SJSA1 (cell line): ENCODE measurements around the gene PITPNB. TPM values are rescaled to one million over a fixed set of nuclear protein-coding genes. Genes with fewer than 3 reads are reported as not detected.
A peak's percentile ranks its signal among the peaks of the same experiment; 100 is the strongest.

Source experiments
- DNase-seq, 2 experiments: peaks; one replicate each; pipeline ENCODE4 v3.0.0-alpha.2; 2015 to 2020; ENCODE audit warnings: low spot score in 2 of 2, low read depth in 1 of 2
- H3K27ac ChIP-seq: fragments of 250-450 bp; sonication (Bioruptor Pico); 2 replicates; pipeline ENCODE4 v1.5.1; 2020; ENCODE audit warnings: mild to moderate bottlenecking, moderate library complexity
- H3K27me3 ChIP-seq: fragments of 250-450 bp; sonication (Bioruptor Pico); replicated peaks from 2 replicates; pipeline ENCODE4 v1.5.1; 2020; ENCODE audit warnings: mild to moderate bottlenecking, moderate library complexity
- H3K36me3 ChIP-seq: fragments of 250-450 bp; sonication (Bioruptor Pico); 2 replicates; pipeline ENCODE4 v1.5.1; 2020; ENCODE audit warnings: mild to moderate bottlenecking
- H3K4me1 ChIP-seq: fragments of 250-450 bp; sonication (Bioruptor Pico); replicated peaks from 2 replicates; pipeline ENCODE4 v1.6.1; 2021; ENCODE audit warnings: mild to moderate bottlenecking
- H3K4me3 ChIP-seq: fragments of 250-450 bp; sonication (Bioruptor Pico); 2 replicates; pipeline ENCODE4 v1.5.1; 2020; ENCODE audit warnings: mild to moderate bottlenecking
- H3K9me3 ChIP-seq: fragments of 250-450 bp; sonication (Bioruptor Pico); replicated peaks from 2 replicates; pipeline ENCODE4 v1.5.1; 2020; ENCODE audit warnings: mild to moderate bottlenecking
- total RNA-seq: library from RNA; depleted of rRNA; stranded (reverse); fragments of >200 nt; shearing (Covaris generic); gene quantifications from 2 replicates; pipeline ENCODE4 v1.2.3, GENCODE V29; 2014

PITPNB gene
- total RNA-seq, 1 experiment from 2014 or later: 28.3 TPM

- Histone ChIP-seq H3K27ac (peak overlapping the region; percentile 92; the same call in 1 of the 2 replicates), H3K4me3 (no peak overlapping the region), H3K9me3 (no peaks in the 10 kb centered on the region)
These were observed 50.2 kb downstream of the PITPNB start for GRCh38 chr22:27868732-27869282.

GRCh38 chr22:27867953-27868731 lies 50.9 kb downstream of the PITPNB start:
- DNase-seq: peak in 1 of 2 experiments; percentile 35
- Histone ChIP-seq H3K4me1 (peaks cover 54% of the 10 kb centered on the region), H3K27me3 (no peaks in the 10 kb centered on the region), H3K27ac (peak overlapping the region; percentile 92), H3K36me3 (peaks cover 56% of the 10 kb centered on the region), H3K9me3 (no peaks in the 10 kb centered on the region), H3K4me3 (no peak overlapping the region)

More at GRCh38 chr22:27868732-27869282, 50.2 kb downstream of the PITPNB start:
- no peak for DNase-seq
- Histone ChIP-seq H3K4me1 (peaks cover 48% of the 10 kb centered on the region), H3K27me3 (no peaks in the 10 kb centered on the region), H3K36me3 (peaks cover 63% of the 10 kb centered on the region)

GRCh38 chr22:27867085-27867952 lies 51.7 kb downstream of the PITPNB start:
- peaks cover 58% of the 10 kb centered on the region for H3K4me1 ChIP-seq
- H3K4me3 ChIP-seq: no peak overlapping the region
- DNase-seq: peak in 1 of 2 experiments; percentile 44
- H3K27me3 ChIP-seq: no peaks in the 10 kb centered on the region
- no peaks in the 10 kb centered on the region for H3K9me3 ChIP-seq
- peak overlapping the region; percentile 92 for H3K27ac ChIP-seq
- peaks cover 51% of the 10 kb centered on the region for H3K36me3 ChIP-seq

GRCh38 chr22:27866135-27867084 lies 52.6 kb downstream of the PITPNB start:
- Histone ChIP-seq H3K36me3 (peaks cover 45% of the 10 kb centered on the region), H3K27ac (peak overlapping the region; percentile 92), H3K27me3 (no peaks in the 10 kb centered on the region), H3K4me1 (peaks cover 58% of the 10 kb centered on the region), H3K4me3 (no peak overlapping the region), H3K9me3 (no peaks in the 10 kb centered on the region)
- DNase-seq: peak in 1 of 2 experiments; percentile 93

GRCh38 chr22:27865496-27865895 lies 53.6 kb downstream of the PITPNB start:
- Histone ChIP-seq H3K4me3 (no peak overlapping the region), H3K27me3 (no peaks in the 10 kb centered on the region), H3K27ac (peak overlapping the region; percentile 92), H3K9me3 (no peaks in the 10 kb centered on the region), H3K36me3 (peaks cover 40% of the 10 kb centered on the region), H3K4me1 (peaks cover 59% of the 10 kb centered on the region)
- no peak for DNase-seq

GRCh38 chr22:27863556-27863955 lies 55.5 kb downstream of the PITPNB start:
- no peak overlapping the region for H3K4me3 ChIP-seq
- H3K4me1 ChIP-seq: peaks cover 65% of the 10 kb centered on the region
- DNase-seq: no peak
- no peaks in the 10 kb centered on the region for H3K27me3 ChIP-seq
- peak overlapping the region; percentile 3; the same call in 1 of the 2 replicates for H3K27ac ChIP-seq
- peaks cover 43% of the 10 kb centered on the region for H3K36me3 ChIP-seq
- no peaks in the 10 kb centered on the region for H3K9me3 ChIP-seq

- DNase-seq: no peak
- Histone ChIP-seq H3K27ac (0 out of 2 replicates have a peak overlapping the region, but pooled peaks have one; percentile 0), H3K36me3 (peaks cover 43% of the 10 kb centered on the region), H3K27me3 (no peaks in the 10 kb centered on the region), H3K4me3 (no peak overlapping the region), H3K9me3 (no peaks in the 10 kb centered on the region), H3K4me1 (peaks cover 60% of the 10 kb centered on the region)
These were observed 56.1 kb downstream of the PITPNB start for GRCh38 chr22:27863001-27863400.

GRCh38 chr22:27859336-27859735 lies 59.7 kb downstream of the PITPNB start:
- peak in 1 of 2 experiments; percentile 54 for DNase-seq
- H3K36me3 ChIP-seq: peaks cover 69% of the 10 kb centered on the region
- H3K4me1 ChIP-seq: peaks cover 32% of the 10 kb centered on the region
- H3K4me3 ChIP-seq: no peak overlapping the region
- no peaks in the 10 kb centered on the region for H3K27me3 ChIP-seq
- H3K9me3 ChIP-seq: no peaks in the 10 kb centered on the region
- peak overlapping the region; percentile 67 for H3K27ac ChIP-seq

- H3K27ac ChIP-seq: no peak overlapping the region; the same call in 1 of the 2 replicates
- H3K9me3 ChIP-seq: no peaks in the 10 kb centered on the region
- H3K36me3 ChIP-seq: peaks cover 71% of the 10 kb centered on the region
- peaks cover 26% of the 10 kb centered on the region for H3K4me1 ChIP-seq
- no peaks in the 10 kb centered on the region for H3K27me3 ChIP-seq
- no peak for DNase-seq
- H3K4me3 ChIP-seq: no peak overlapping the region
These were observed 60.4 kb downstream of the PITPNB start for GRCh38 chr22:27858626-27859025.

GRCh38 chr22:27857443-27857842 lies 61.6 kb downstream of the PITPNB start:
- Histone ChIP-seq H3K27me3 (no peaks in the 10 kb centered on the region), H3K4me1 (peaks cover 17% of the 10 kb centered on the region), H3K36me3 (peaks cover 79% of the 10 kb centered on the region), H3K4me3 (no peak overlapping the region), H3K9me3 (no peaks in the 10 kb centered on the region), H3K27ac (no peak overlapping the region)
- DNase-seq: no peak

GRCh38 chr22:27856386-27856785 lies 62.7 kb downstream of the PITPNB start:
- no peaks in the 10 kb centered on the region for H3K9me3 ChIP-seq
- H3K27me3 ChIP-seq: no peaks in the 10 kb centered on the region
- DNase-seq: no peak
- peaks cover 90% of the 10 kb centered on the region for H3K36me3 ChIP-seq
- H3K4me1 ChIP-seq: peaks cover 17% of the 10 kb centered on the region
- no peak overlapping the region for H3K4me3 ChIP-seq
- H3K27ac ChIP-seq: no peak overlapping the region

GRCh38 chr22:27853424-27853823 lies 65.6 kb downstream of the PITPNB start:
- DNase-seq: no peak
- Histone ChIP-seq H3K9me3 (no peaks in the 10 kb centered on the region), H3K27ac (no peak overlapping the region), H3K27me3 (no peaks in the 10 kb centered on the region), H3K4me1 (peaks cover 7% of the 10 kb centered on the region; the same call in 1 of the 2 replicates), H3K36me3 (peaks cover 93% of the 10 kb centered on the region), H3K4me3 (no peak overlapping the region)
